Measurements from ENCODE around the gene PCDHB9.
"Not testable (repeated sequence)": the region's sequence is repeated elsewhere in the genome, so short reads cannot be mapped to it uniquely, and the experiment has no call there.

The PCDHB9 gene

DNA sequence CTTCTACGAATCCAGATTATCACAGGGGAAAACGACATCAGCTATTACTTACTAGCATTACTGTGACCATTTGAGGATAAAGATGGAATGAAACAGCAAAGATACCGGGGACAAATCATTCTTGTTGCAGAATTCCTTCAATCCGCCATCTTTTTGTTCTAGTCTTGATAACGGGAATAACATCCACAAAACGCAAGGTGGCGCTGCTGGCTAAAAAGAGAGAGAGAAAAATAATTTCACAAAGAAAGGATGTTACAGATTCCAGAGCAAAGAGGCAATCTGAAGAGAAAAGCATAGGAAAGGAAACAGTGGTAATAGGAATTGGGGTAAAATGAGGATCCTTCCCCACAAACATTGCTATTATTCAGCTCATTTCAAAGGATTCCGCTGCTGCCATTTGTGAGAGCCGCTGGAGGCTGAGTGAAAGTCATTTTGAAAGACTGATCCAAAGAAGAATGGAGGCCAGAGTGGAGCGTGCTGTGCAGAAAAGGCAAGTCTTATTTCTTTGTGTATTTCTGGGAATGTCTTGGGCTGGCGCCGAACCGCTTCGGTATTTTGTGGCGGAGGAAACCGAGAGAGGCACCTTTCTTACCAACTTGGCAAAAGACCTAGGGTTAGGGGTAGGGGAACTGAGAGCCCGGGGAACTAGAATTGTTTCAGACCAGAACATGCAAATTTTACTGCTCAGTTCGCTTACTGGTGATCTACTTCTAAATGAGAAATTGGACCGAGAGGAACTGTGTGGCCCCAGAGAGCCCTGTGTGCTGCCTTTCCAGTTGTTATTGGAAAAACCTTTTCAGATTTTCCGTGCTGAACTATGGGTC lies 14.4 kb upstream of the PCDHB9 start, which contains the start of gene PCDHB7:
PCDHB7 (plus strand) TSS at position 264 of the 824 bp plus-strand sequence; CDS start at position 456, 192 bp downstream.
- TF ChIP-seq, protein P1, sequence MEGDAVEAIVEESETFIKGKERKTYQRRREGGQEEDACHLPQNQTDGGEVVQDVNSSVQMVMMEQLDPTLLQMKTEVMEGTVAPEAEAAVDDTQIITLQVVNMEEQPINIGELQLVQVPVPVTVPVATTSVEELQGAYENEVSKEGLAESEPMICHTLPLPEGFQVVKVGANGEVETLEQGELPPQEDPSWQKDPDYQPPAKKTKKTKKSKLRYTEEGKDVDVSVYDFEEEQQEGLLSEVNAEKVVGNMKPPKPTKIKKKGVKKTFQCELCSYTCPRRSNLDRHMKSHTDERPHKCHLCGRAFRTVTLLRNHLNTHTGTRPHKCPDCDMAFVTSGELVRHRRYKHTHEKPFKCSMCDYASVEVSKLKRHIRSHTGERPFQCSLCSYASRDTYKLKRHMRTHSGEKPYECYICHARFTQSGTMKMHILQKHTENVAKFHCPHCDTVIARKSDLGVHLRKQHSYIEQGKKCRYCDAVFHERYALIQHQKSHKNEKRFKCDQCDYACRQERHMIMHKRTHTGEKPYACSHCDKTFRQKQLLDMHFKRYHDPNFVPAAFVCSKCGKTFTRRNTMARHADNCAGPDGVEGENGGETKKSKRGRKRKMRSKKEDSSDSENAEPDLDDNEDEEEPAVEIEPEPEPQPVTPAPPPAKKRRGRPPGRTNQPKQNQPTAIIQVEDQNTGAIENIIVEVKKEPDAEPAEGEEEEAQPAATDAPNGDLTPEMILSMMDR (IDR thresholded peaks at IDR 0.05; ENCODE audit: insufficient read depth, missing control alignments), result peak; percentile 54
- no peak for DNase-seq (ENCODE audit: insufficient read length, low spot score)
- FAIRE-seq, result peak; percentile 53

DNA sequence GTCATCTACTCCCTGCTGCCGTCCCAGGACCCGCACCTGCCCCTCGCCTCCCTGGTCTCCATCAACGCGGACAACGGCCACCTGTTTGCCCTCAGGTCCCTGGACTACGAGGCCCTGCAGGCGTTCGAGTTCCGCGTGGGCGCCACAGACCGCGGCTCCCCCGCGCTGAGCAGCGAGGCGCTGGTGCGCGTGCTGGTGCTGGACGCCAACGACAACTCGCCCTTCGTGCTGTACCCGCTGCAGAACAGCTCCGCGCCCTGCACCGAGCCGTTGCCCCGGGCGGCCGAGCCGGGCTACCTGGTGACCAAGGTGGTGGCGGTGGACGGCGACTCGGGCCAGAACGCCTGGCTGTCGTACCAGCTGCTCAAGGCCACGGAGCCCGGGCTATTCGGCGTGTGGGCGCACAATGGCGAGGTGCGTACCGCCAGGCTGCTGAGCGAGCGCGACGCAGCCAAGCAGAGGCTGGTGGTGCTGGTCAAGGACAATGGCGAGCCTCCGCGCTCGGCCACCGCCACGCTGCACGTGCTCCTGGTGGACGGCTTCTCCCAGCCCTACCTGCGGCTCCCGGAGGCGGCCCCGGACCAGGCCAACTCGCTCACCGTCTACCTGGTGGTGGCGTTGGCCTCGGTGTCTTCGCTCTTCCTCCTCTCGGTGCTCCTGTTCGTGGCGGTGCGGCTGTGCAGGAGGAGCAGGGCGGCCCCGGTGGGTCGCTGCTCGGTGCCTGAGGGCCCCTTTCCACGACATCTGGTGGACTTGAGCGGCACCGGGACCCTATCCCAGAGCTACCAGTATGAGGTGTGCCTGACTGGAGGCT lies 12.5 kb upstream of the PCDHB9 start:
- not testable (repeated sequence) for DNase-seq (ENCODE audit: insufficient read length, low spot score); FAIRE-seq

DNA sequence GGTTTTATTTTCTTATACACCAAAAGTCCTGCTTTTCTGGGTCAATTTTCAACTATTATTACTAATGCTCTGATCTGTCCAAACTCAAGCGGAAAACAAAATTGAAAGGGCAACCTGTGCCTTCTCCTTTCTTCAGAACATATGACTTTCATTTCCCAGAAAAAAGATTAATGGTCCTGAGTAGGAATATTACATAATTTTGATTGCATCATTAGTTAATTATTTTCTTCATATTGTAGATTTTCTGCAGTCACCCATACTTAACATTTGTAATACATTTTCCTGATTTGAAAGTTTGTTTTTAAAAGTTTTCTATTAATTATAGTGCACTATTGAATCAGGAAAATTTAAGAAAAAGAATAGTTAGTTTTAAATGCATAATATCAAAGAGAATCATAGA lies 11.0 kb upstream of the PCDHB9 start:
- TF ChIP-seq, protein P1 (IDR thresholded peaks at IDR 0.05; ENCODE audit: insufficient read depth, missing control alignments), result no peak
- DNase-seq (ENCODE audit: insufficient read length, low spot score), result no peak
- no peak for FAIRE-seq

DNA sequence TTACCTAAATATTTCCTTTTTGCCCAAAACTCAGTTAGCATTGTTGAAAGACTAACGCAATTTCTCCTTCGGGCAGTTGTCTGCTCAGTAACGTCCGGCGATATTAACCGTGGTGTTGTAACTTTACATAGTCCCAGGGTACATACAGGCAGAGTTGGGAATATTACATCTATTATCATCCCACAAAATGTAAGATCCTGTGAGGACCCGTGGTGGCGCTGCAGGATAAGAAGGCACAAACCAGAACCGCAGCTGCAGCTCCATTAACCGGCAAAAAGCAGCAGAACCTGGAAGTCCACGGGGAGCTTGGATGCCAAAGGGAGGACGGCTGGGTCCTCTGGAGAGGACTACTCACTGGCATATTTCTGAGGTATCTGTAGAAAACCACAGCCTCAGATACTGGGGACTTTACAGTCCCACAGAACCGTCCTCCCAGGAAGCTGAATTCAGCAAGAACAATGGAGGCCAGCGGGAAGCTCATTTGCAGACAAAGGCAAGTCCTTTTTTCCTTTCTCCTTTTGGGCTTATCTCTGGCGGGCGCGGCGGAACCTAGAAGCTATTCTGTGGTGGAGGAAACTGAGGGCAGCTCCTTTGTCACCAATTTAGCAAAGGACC lies 9.3 kb upstream of the PCDHB9 start, which contains the start of gene PCDHB8:
PCDHB8 (plus strand) TSS at position 214 of the 615 bp plus-strand sequence; CDS start at position 459, 245 bp downstream.
- DNase-seq (ENCODE audit: insufficient read length, low spot score), result peak; percentile 52
- not testable (repeated sequence) for FAIRE-seq

DNA sequence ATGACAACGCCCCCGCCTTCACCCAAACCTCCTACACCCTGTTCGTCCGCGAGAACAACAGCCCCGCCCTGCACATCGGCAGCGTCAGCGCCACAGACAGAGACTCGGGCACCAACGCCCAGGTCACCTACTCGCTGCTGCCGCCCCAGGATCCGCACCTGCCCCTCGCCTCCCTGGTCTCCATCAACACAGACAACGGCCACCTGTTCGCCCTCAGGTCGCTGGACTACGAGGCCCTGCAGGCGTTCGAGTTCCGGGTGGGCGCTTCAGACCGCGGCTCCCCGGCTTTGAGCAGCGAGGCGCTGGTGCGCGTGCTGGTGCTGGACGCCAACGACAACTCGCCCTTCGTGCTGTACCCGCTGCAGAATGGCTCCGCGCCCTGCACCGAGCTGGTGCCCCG lies 7.6 kb upstream of the PCDHB9 start:
- not testable (repeated sequence) for DNase-seq (ENCODE audit: insufficient read length, low spot score); FAIRE-seq

DNA sequence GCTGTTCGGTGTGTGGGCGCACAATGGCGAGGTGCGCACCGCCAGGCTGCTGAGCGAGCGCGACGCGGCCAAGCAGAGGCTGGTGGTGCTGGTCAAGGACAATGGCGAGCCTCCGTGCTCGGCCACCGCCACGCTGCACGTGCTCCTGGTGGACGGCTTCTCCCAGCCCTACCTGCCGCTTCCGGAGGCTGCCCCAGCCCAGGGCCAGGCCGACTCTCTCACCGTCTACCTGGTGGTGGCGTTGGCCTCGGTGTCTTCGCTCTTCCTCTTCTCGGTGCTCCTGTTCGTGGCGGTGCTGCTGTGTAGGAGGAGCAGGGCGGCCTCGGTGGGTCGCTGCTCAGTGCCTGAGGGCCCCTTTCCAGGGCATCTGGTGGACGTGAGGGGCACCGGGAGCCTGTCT lies 7.1 kb upstream of the PCDHB9 start:
- not testable (repeated sequence) for DNase-seq (ENCODE audit: insufficient read length, low spot score); FAIRE-seq

DNA sequence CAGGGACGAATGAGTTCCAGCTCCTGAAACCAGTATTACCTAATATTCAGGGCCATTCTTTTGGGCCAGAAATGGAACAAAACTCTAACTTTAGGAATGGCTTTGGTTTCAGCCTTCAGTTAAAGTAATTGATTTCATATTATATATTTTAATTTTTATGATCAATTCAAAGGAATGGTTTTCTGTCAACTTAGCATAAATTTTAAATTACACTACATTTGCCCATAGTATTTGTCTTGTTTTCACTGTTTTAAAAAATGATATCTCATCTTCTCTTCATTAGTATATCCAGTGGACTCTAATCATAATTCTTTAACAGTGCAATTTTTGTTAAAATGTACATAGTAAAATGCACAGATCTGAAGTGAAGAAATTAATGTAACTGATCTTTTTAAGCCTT lies 6.6 kb upstream of the PCDHB9 start:
- TF ChIP-seq, protein P1 (IDR thresholded peaks at IDR 0.05; ENCODE audit: insufficient read depth, missing control alignments), result no peak
- no peak for DNase-seq (ENCODE audit: insufficient read length, low spot score)
- FAIRE-seq, result no peak

DNA sequence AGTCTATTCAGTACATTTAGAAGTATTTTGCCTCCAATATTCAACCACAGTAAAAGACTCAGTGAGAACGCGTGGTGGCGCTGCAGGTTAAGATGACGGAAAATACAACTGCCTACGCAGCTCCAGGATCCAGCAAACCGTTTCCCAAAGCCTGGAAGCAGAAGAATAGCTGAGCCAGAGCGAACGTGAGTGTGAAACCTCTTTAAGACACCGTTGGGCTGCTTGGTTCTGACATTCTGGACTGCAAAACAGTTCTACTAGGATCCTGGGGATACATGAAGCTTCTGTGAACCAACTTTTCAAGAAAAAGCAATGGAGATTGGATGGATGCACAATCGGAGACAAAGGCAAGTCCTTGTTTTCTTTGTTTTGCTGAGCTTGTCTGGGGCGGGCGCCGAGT lies 4.7 kb upstream of the PCDHB9 start, which contains the start of gene PCDHB16:
PCDHB16 (plus strand) TSS at position 140 of the 400 bp plus-strand sequence; CDS start at position 313, 173 bp downstream.
- TF ChIP-seq, protein P1 (IDR thresholded peaks at IDR 0.05; ENCODE audit: insufficient read depth, missing control alignments), result peak; percentile 89
- DNase-seq (ENCODE audit: insufficient read length, low spot score) (no peak), FAIRE-seq (peak; percentile 95)

DNA sequence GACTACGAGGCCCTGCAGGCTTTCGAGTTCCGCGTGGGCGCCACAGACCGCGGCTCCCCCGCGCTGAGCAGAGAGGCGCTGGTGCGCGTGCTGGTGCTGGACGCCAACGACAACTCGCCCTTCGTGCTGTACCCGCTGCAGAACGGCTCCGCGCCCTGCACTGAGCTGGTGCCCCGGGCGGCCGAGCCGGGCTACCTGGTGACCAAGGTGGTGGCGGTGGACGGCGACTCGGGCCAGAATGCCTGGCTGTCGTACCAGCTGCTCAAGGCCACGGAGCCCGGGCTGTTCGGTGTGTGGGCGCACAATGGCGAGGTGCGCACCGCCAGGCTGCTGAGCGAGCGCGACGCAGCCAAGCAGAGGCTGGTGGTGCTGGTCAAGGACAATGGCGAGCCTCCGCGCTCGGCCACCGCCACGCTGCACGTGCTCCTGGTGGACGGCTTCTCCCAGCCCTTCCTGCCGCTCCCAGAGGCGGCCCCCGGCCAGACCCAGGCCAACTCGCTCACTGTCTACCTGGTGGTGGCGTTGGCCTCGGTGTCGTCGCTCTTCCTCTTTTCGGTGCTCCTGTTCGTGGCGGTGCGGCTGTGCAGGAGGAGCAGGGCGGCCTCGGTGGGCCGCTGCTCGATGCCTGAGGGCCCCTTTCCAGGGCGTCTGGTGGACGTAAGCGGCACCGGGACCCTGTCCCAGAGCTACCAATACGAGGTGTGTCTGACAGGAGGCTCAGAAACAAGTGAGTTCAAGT lies 2.7 kb upstream of the PCDHB9 start:
- FAIRE-seq; DNase-seq (ENCODE audit: insufficient read length, low spot score): not testable (repeated sequence)

DNA sequence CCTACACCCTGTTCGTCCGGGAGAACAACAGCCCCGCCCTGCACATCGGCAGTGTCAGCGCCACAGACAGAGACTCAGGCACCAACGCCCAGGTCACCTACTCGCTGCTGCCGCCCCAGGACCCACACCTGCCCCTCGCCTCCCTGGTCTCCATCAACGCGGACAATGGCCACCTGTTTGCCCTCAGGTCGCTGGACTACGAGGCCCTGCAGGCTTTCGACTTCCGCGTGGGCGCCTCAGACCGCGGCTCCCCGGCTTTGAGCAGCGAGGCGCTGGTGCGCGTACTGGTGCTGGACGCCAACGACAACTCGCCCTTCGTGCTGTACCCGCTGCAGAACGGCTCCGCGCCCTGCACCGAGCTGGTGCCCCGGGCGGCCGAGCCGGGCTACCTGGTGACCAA lies 1.7 kb downstream of the PCDHB9 start:
- DNase-seq (ENCODE audit: insufficient read length, low spot score), result not testable (repeated sequence)

DNA sequence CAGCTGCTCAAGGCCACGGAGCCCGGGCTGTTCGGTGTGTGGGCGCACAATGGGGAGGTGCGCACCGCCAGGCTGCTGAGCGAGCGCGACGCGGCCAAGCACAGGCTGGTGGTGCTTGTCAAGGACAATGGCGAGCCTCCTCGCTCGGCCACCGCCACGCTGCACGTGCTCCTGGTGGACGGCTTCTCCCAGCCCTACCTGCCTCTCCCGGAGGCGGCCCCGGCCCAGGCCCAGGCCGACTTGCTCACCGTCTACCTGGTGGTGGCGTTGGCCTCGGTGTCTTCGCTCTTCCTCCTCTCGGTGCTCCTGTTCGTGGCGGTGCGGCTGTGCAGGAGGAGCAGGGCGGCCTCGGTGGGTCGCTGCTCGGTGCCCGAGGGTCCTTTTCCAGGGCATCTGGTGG lies 2.2 kb downstream of the PCDHB9 start:
- not testable (repeated sequence) for FAIRE-seq; DNase-seq (ENCODE audit: insufficient read length, low spot score)

More for the DNA sequence above, 1.7 kb downstream of the PCDHB9 start:
- not testable (repeated sequence) for FAIRE-seq

Measured in D721Med (cell line).